DMS79 treated with DMSO at 0.1 percent for 48 hours (cell line): ENCODE data around the gene STIMATE.

Experiments
- DNase-seq: peaks from one replicate; lab custom pipeline; 2025; lab: John Stamatoyannopoulos, UW

Gene STIMATE

DNA sequence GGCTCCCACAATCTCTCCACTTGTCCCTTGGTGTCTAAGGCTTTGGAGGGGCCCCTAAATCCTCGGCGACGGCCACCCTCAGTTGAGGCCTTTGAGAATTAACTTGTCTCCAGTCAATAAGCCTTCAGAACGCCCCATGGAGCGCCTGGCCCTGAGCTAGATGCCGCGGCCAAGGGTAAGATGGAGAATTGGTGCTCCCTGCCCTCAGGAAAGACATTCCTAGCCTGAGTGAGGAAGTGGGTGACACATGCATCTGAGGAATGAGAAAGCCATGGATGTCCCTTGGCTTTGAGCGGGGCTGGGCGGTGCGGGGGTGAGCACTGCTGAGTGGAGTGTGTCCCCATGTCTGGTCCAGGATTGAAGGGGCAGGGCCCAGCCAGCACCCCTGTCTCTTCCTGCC is 80.1 kb downstream of the STIMATE start:
- no peak for DNase-seq

DNA sequence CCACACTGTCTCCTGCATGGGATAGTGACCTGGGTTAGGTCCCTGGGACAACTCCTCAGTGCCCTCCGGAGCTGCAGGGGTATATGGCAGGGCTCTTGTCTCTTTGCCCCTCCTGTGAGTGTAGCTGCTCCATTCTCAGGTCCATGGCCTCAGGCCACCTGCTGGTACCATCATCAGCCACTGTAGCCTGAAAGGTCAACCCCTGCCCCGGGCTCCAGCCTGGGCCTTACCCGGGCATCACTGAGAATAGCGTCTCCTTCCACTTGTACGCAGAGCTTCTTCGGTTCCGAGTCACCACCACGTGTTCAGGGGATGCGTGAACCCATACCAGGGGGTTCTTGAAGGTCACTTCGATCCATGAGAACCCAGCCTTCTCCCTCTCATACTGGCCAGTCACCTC is 80.7 kb downstream of the STIMATE start:
- DNase-seq = no peak

- DNase-seq = no peak
Observed at GRCh38 chr3:52816199-52816598, 81.1 kb downstream of the STIMATE start.

- no peak for DNase-seq
Observed at GRCh38 chr3:52813810-52814209, 83.5 kb downstream of the STIMATE start.

- no peak for DNase-seq
Observed at GRCh38 chr3:52811452-52812011, 85.8 kb downstream of the STIMATE start.

DNA sequence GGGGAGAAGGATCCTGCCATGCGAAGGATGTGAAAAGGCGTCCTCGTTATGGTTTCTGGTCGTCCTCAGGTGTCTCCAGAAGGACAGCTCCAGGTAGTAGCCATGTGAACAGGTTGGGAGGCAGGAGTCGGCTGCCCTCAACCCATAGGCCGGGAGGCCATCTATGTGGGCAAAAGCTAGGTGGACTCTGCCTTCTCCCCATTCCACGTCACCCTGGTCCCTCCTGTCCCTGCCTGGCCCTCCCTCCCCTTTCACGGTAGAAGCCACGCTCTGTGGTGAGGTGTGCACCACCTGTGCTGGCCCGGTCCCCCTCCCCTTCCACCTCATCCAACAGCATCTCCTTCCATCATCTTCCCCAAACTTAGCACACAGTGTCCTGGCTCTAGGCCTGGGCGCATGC is 86.4 kb downstream of the STIMATE start:
- no peak for DNase-seq

DNA sequence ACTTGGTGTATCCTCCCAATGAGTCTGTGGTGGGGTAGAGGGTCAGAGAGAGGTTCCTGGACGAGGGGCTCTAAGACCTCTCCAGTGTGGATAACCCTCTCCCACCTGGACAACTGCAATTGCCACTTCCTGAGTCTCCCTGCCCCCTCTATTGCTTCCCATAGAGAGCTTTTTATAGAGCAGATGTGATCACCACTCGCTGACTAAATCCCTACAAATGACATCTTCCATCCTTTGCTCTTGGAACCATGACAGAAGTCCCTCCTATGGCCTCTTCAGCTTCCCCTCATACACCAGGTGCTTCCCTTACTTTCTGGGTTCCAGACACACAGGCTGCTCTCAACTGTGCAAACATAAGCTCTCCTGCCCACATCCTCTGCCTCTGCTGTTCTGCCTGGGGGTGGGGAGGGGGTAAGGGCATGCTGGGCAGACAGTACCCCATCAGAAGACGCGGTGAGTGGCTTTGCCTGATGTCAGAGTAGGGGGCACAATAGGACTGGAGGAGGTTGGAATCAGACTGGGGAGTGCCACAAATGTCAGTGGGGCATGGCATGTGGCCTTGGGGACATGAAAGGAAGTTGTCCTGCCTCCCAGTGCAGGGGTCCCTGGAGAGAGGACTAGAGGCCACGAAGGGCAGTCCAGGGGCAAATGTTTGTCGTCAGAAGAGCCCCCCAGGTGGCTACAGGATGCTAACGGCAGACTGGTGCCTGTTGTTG is 87.5 kb downstream of the STIMATE start:
- DNase-seq = no peak

- DNase-seq = no peak
Observed at GRCh38 chr3:52809149-52809548, 88.2 kb downstream of the STIMATE start.

GRCh38 chr3:52805270-52806039 is 91.9 kb downstream of the STIMATE start:
- DNase-seq = no peak

DNA sequence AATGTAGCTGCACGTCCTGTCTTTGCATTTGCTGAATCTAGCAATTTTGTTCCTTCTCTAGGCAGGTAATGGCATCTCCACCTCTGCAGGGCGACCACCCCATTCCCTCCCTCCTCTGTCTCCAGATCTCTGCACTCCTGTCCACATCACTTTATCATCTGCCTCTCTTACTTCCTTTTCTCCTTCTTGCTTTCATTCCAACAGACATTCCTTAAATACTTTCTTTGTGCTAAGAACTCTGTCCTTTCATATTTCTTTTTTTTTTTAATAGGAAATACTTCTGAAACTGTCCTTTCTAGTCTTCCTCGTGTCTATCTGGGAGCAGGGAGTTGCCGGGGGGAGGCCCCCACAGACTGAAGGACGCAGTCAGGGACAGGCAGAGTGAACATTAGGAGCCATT is 95.5 kb downstream of the STIMATE start:
- no peak for DNase-seq

GRCh38 chr3:52800079-52800478 is 97.3 kb downstream of the STIMATE start:
- no peak for DNase-seq

DNA sequence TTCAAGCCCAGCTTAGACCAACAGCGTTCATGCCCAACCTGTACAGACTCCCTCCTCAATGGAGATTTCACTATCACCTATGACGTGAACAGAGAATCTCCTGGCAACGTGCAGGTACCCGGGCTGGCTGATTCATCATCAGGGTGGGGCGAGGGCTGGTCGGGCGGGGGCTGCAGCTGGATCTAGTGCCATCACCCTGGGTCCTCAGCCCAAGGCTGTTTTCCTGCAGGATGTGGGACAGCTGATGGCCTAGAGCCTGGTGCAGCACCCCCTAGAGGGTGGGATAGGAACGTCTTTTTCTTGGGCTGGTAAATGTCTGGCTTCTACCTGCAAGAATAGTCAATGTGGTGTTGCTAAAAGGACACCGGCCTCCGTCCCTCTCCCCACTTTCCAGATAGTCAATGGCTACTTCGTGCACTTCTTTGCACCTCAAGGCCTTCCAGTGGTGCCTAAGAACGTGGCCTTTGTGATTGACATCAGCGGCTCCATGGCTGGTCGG is 98.3 kb downstream of the STIMATE start:
- DNase-seq = no peak

DNA sequence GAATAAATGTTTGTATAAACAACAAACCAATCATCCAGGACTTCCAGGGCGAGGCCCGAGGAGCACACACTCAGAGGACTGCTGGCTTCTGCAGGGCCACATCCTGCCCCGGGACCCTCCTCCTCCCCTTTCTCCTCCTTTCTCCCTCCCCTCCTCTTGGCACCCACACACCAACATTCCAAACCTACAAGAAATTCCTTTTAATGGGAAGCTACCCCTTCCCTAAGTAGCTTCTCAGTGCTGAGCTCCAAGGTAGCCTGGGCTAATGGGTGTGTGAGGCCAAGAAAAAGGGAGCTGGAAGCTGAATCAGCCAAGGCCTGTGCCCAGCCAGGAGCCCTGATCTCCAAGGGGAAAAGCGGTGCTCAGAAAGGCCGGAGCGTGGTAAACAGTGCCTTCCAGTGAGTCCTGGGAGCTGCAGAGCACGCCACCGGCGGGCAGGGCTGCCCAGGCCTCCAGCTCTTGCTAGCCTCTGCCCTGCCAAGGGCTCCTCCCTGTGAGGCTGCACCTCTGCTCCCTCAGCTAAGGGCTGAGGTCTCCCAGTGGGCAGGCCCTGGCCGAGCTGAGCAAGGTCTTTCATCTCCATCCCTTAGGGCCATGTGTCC is 98.9 kb downstream of the STIMATE start:
- DNase-seq = no peak

- DNase-seq = no peak
Observed at GRCh38 chr3:52796411-52796810, 100.9 kb downstream of the STIMATE start.

DNA sequence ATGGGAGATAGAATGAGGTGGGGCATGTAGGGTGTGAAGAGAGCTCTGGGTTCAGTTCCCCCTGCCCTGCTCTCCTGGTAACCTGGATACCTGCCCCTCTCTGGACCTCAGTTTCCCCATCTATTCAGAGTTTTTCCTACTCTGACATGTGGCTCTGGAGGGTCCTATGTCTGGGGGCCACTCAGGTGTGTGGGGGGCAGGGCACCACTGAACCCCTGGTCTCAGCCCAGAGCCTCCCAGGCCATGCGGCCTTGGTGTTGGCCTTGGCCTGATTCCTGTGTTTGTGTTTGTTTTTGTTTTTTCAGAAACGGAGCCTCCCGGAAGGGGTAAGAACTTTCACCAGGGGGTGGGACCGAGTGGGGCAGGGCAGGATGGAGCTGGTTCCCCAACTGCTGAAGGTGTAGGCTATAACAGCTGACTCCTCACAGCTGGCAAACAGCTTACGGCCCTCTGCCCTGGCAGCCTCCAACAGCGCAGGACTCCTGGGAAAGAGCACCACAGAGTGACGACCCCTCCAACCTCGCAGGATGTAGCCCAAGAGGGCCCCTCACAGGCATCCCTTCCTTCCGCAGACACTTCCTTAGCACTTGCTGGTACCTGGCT is 101.9 kb downstream of the STIMATE start:
- no peak for DNase-seq

GRCh38 chr3:52794612-52795099 is 102.7 kb downstream of the STIMATE start, which contains the start of gene ITIH3:
TSS of gene ITIH3 (plus strand) at chr3:52794796. CDS start at chr3:52794804, 8 bp downstream.
- DNase-seq = no peak

GRCh38 chr3:52793702-52794611 is 103.4 kb downstream of the STIMATE start:
- DNase-seq = no peak

DNA sequence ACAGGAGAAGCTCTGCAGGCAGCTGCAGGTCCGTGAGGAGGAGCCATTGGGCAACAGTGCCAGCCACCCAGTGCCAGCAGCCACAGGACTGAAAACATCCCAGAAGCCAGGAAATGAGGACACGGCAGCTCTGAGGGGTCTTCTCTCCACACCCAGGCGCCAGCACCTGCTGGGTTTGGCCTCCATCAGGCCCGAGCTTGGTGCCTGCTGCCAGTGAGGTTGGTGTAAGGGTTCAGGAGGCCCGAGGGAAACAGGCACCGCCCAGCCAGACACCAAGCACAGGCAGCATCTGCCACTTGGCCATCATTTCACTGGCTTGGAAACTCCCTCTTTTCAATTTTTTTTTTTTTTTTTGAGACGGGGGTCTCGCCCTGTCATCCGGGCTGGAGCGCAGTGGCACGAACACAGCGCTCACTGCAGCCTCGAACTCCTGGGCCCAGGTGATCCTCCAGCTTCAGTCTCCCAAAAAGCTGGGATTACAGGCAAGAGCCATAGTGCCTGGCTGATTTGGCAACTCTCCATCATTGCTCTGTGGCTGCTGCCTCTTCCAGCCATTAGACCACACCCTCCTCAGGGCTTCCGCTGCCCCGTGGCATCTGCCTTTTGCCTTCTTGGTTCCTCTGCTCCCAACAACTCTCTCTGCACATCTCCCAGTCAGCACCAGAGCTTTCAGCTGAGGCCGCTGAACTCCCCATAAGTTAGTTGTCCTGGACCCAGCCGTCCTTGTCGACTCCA is 104.2 kb downstream of the STIMATE start:
- no peak for DNase-seq

GRCh38 chr3:52792413-52792812 is 104.9 kb downstream of the STIMATE start:
- no peak for DNase-seq

- DNase-seq = no peak
Observed at GRCh38 chr3:52791928-52792327, 105.4 kb downstream of the STIMATE start.
